Lower leg skin (tissue), 4 donors: ENCODE results near the gene SDCCAG8. TPM values are rescaled to one million over a fixed set of nuclear protein-coding genes. Genes with fewer than 3 reads are reported as not detected.

ENCODE experiments used
- DNase-seq, 2 donors: peaks; one replicate each; pipeline ENCODE4 v3.0.0-alpha.2; 2019; ENCODE audit warnings: low spot score in 2 of 2
- H3K4me3 ChIP-seq: fragments of 200-600 bp; sonication (generic); 2 replicates; pipeline ENCODE4 v1.5.1; 2017; ENCODE audit warnings: mild to moderate bottlenecking, low read depth; ENCODE audit not compliant: poor library complexity, severe bottlenecking
- POLR2A ChIP-seq, 2 donors: fragments of 450-650 bp; IDR thresholded peaks; one replicate each; pipeline ENCODE4 v1.6.1; 2016 to 2017; ENCODE audit warnings: antibody characterized with exemption in 2 of 2, mild to moderate bottlenecking in 1 of 2, moderate library complexity in 1 of 2
- WGBS, 2 donors: methylation state at CpG; one replicate each; pipeline ENCODE4 v1.1.5; 2018; 5-methylcytosine and 5-hydroxymethylcytosine counted together
- intact Hi-C: fragments of 100-400 bp; cut with DNase I; formaldehyde crosslinking; loops from one replicate; pipeline ENCODE4 v1.15.0; 2023; ENCODE audit warnings: low total_unique reads
- total RNA-seq, 4 donors: library from RNA; depleted of rRNA; stranded (reverse); fragments of >200 nt; gene quantifications; one replicate each; pipeline ENCODE4 v1.1.0, GENCODE V29; 2016
- TF ChIP-seq, protein P1 (sequence below), 3 donors: fragments of 450-650 bp; IDR thresholded peaks; one replicate each; pipeline ENCODE4 v1.5.1; 2016; ENCODE audit warnings: antibody characterized with exemption in 3 of 3, mild to moderate bottlenecking in 3 of 3, moderate library complexity in 2 of 3

Gene SDCCAG8
- total RNA-seq, 4 donors from 2014 or later, result 20.0 to 53.6 (median 48.9) TPM

GRCh38 chr1:243379208-243379607 is 123.4 kb downstream of the SDCCAG8 start:
- 94 to 98% methylated on average over 1 of the region's 1 CpG for WGBS, 2 donors
- H3K4me3 ChIP-seq, result no peak overlapping the region
- DNase-seq, result no peak
- no peak for TF ChIP-seq POLR2A (IDR thresholded peaks at IDR 0.05)
- TF ChIP-seq, protein P1, sequence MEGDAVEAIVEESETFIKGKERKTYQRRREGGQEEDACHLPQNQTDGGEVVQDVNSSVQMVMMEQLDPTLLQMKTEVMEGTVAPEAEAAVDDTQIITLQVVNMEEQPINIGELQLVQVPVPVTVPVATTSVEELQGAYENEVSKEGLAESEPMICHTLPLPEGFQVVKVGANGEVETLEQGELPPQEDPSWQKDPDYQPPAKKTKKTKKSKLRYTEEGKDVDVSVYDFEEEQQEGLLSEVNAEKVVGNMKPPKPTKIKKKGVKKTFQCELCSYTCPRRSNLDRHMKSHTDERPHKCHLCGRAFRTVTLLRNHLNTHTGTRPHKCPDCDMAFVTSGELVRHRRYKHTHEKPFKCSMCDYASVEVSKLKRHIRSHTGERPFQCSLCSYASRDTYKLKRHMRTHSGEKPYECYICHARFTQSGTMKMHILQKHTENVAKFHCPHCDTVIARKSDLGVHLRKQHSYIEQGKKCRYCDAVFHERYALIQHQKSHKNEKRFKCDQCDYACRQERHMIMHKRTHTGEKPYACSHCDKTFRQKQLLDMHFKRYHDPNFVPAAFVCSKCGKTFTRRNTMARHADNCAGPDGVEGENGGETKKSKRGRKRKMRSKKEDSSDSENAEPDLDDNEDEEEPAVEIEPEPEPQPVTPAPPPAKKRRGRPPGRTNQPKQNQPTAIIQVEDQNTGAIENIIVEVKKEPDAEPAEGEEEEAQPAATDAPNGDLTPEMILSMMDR (IDR thresholded peaks at IDR 0.05), result no peak
- intact Hi-C loops, result no loop called here

- no peak overlapping the region for H3K4me3 ChIP-seq
- TF ChIP-seq POLR2A (IDR thresholded peaks at IDR 0.05), result no peak
- TF ChIP-seq, protein P1 (IDR thresholded peaks at IDR 0.05), result no peak
- 85 to 92% methylated on average over 2 of the region's 2 CpGs for WGBS, 2 donors
- intact Hi-C loops, result no loop called here
- DNase-seq, result no peak
These were observed 123.9 kb downstream of the SDCCAG8 start for GRCh38 chr1:243379706-243380105.

DNA sequence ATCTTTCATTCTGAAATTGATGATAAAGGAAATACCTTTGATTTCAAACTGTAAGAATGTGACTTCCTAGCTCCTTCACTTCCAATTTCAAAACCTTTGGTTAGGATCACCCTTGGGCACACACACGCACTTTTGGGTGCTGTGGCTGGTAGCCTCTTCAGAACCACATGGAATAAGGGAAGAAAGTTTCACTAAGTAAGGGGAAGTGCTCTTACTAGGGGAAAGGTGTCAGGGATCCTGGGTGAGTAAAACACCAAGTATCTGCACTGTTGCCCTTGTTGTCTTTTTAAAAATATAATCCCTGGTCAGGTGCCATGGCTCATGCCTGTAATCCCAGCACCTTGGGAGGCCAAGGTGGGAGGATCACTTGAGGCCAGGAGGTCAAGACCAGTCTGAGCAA is 132.4 kb downstream of the SDCCAG8 start:
- WGBS, 2 donors, result 94 to 100% methylated on average over 1 of the region's 1 CpG
- H3K4me3 ChIP-seq, result no peak overlapping the region
- DNase-seq, result no peak
- intact Hi-C loops, result no loop called here
- TF ChIP-seq POLR2A (IDR thresholded peaks at IDR 0.05), result no peak
- TF ChIP-seq, protein P1 (IDR thresholded peaks at IDR 0.05), result no peak

- intact Hi-C loops, result no loop called here
- WGBS, 2 donors, result 78% methylated on average over 8 of the region's 8 CpGs
- TF ChIP-seq, protein P1 (IDR thresholded peaks at IDR 0.05), result no peak
- TF ChIP-seq POLR2A (IDR thresholded peaks at IDR 0.05), result no peak
These were observed 134.4 kb downstream of the SDCCAG8 start for GRCh38 chr1:243390162-243390791.

DNA sequence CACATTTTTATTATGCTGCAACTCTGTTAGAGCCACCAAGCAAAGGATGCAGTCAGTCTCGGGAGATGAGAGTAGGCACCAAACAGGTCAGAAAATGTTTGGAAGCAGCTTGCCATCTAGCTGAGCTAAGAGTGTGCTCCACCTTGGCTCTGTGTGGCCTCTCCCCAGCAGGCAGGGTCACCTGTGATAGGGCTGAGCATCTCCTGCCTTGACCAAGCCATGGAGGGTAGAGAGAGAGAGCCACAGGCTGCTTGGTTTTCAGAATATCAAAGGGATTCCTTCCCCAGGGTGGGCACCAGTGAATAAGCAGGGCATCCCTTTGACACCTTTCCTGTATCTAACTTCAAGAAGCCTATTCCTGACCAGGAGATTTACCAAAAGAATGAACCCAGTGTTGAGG is 135.5 kb downstream of the SDCCAG8 start:
- no peak for TF ChIP-seq POLR2A (IDR thresholded peaks at IDR 0.05)
- TF ChIP-seq, protein P1 (IDR thresholded peaks at IDR 0.05), result no peak
- H3K4me3 ChIP-seq, result no peak overlapping the region
- 95 to 100% methylated on average over 1 of the region's 1 CpG for WGBS, 2 donors
- no peak for DNase-seq
- intact Hi-C loops, result no loop called here

More at GRCh38 chr1:243390162-243390791, 134.4 kb downstream of the SDCCAG8 start:
- no peak for DNase-seq
- H3K4me3 ChIP-seq, result no peak overlapping the region

DNA sequence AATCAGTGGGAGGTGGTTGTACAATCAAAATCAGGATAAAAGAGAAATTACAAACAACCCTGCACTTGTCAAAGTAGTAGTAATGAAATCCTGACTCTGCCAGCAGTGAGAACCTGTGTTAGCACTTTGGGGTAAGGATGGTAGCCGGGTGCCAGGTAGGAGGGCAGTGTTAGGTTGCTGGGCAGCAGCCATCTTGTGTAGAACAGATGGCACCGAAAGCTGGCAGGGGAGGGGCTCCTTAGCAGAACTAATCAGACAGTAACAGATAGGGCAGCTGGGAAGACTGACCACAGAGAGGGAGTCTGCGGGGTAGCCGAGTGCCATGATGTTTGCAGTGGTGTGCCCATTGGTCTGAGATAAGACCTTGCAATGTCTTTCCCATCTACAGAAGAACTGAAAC is 137.3 kb downstream of the SDCCAG8 start:
- H3K4me3 ChIP-seq, result no peak overlapping the region
- intact Hi-C loops, result no loop called here
- TF ChIP-seq, protein P1 (IDR thresholded peaks at IDR 0.05), result no peak
- TF ChIP-seq POLR2A (IDR thresholded peaks at IDR 0.05), result no peak
- DNase-seq, result no peak
- 92 to 93% methylated on average over 4 of the region's 4 CpGs for WGBS, 2 donors
